GM06990 (cell line): ENCODE data around the gene CNPPD1.
A peak's percentile ranks its signal among the peaks of the same experiment; 100 is the strongest.

Experiments
- DNase-seq: peaks from one replicate; pipeline ENCODE4 v3.0.0-alpha.2; 2011; ENCODE audit not compliant: insufficient read length; ENCODE audit errors: extremely low read depth
- H3K27me3 ChIP-seq: replicated peaks from 2 replicates; pipeline ENCODE4 v1.6.0; 2011; ENCODE audit warnings: low read length; ENCODE audit not compliant: control insufficient read depth, insufficient read depth
- H3K36me3 ChIP-seq: 2 replicates; pipeline ENCODE4 v1.5.1; 2011; ENCODE audit warnings: low read length; ENCODE audit not compliant: control insufficient read depth, insufficient read depth
- H3K4me3 ChIP-seq: replicated peaks from 2 replicates; pipeline ENCODE4 v1.5.1; 2011; ENCODE audit warnings: low read depth, mild to moderate bottlenecking, control low read depth, low read length
- CTCF ChIP-seq: IDR thresholded peaks from 2 replicates; pipeline ENCODE4 v1.5.1; 2011; ENCODE audit warnings: low read length, control low read depth, mild to moderate bottlenecking, inconsistent platforms; ENCODE audit not compliant: insufficient read depth, poor library complexity, severe bottlenecking

Gene CNPPD1

GRCh38 chr2:219219784-219220532 lies 43.2 kb upstream of the CNPPD1 start:
- no peak for DNase-seq

GRCh38 chr2:219218732-219219701 lies 42.3 kb upstream of the CNPPD1 start, which contains the start of gene ABCB6:
TSS of gene ABCB6 (minus strand) at chr2:219218958. CDS start at chr2:219218673, 285 bp downstream.
- DNase-seq: peak; percentile 88
- Histone ChIP-seq H3K36me3 (peaks cover 18% of the 10 kb centered on the region), H3K27me3 (no peaks in the 10 kb centered on the region), H3K4me3 (peak within 1 kb of the TSS; percentile 59)
- TF ChIP-seq CTCF: no peak

More at GRCh38 chr2:219219784-219220532, 43.2 kb upstream of the CNPPD1 start:
- Histone ChIP-seq H3K4me3 (no peak overlapping the region), H3K36me3 (peaks cover 26% of the 10 kb centered on the region), H3K27me3 (no peaks in the 10 kb centered on the region)
- TF ChIP-seq CTCF: no peak

GRCh38 chr2:219218217-219218731 lies 41.5 kb upstream of the CNPPD1 start:
- H3K4me3 ChIP-seq: peak overlapping the region; percentile 59
- no peak for DNase-seq
- peaks cover 12% of the 10 kb centered on the region for H3K36me3 ChIP-seq
- TF ChIP-seq CTCF: no peak
- H3K27me3 ChIP-seq: no peaks in the 10 kb centered on the region

- H3K36me3 ChIP-seq: peaks cover 10% of the 10 kb centered on the region
- no peak overlapping the region for H3K4me3 ChIP-seq
- H3K27me3 ChIP-seq: no peaks in the 10 kb centered on the region
- TF ChIP-seq CTCF: no peak
- DNase-seq: no peak
These were observed 39.8 kb upstream of the CNPPD1 start for GRCh38 chr2:219216535-219216915.

- no peak for DNase-seq
- no peak for TF ChIP-seq CTCF
- H3K27me3 ChIP-seq: no peaks in the 10 kb centered on the region
- H3K36me3 ChIP-seq: peaks cover 10% of the 10 kb centered on the region
- H3K4me3 ChIP-seq: no peak overlapping the region
These were observed 39.3 kb upstream of the CNPPD1 start for GRCh38 chr2:219215871-219216534.
